IMR-90 (cell line): ENCODE measurements around the gene WNT6. TPM values are rescaled to one million over a fixed set of nuclear protein-coding genes. Genes with fewer than 3 reads are reported as not detected.
A peak's percentile ranks its signal among the peaks of the same experiment; 100 is the strongest.

Experiments
- ATAC-seq: fragments of 200-7000 bp; cut with Tn5 transposase; 2 replicates; pipeline ENCODE4 v1.9.1; 2020; ENCODE audit warnings: low read depth, mild to moderate bottlenecking, moderate library complexity
- BruUV-seq: library from RNA; stranded (reverse); fragments of 400-500 nt; replicated peaks from 2 replicates; lab custom pipeline; 2021; lab: Mats Ljungman, UMichigan
- CTCF ChIA-PET: fragments of 300-600 bp; formaldehyde crosslinking; extraction: SDS; loops from one replicate; lab custom pipeline; 2021; ENCODE audit warnings: antibody characterized with exemption; lab: Yijun Ruan, JAX
- POLR2A ChIA-PET: fragments of 300-600 bp; sonication (Branson Sonifier 250); formaldehyde crosslinking; loops from one replicate; lab custom pipeline; 2022; ENCODE audit warnings: antibody characterized with exemption; ENCODE audit not compliant: unreplicated experiment; lab: Charles Lee
- DNase-seq: peaks from one replicate; pipeline ENCODE4 v3.0.0; 2013
- H2AFZ ChIP-seq: replicated peaks from 2 replicates; pipeline ENCODE3; 2013; ENCODE audit warnings: low read length, mild to moderate bottlenecking; ENCODE audit not compliant: poor library complexity
- H2AK5ac ChIP-seq: 2 replicates; pipeline ENCODE4 v1.6.1; 2013; ENCODE audit warnings: low read depth, low read length, inconsistent platforms
- H2AK9ac ChIP-seq: replicated peaks from 2 replicates; pipeline ENCODE3; 2013; ENCODE audit warnings: mild to moderate bottlenecking, low read depth, low read length, moderate library complexity; ENCODE audit not compliant: poor library complexity
- H2BK120ac ChIP-seq: 2 replicates; pipeline ENCODE4 v1.6.1; 2013; ENCODE audit warnings: low read depth, low read length, inconsistent platforms
- H2BK15ac ChIP-seq: 3 replicates; pipeline ENCODE4 v1.6.1; 2013; ENCODE audit warnings: low read depth, low read length, inconsistent platforms
- H2BK20ac ChIP-seq: 2 replicates; pipeline ENCODE4 v1.6.1; 2013; ENCODE audit warnings: low read depth, mild to moderate bottlenecking, inconsistent platforms, low read length, moderate library complexity
- H2BK5ac ChIP-seq: 2 replicates; pipeline ENCODE4 v1.6.1; 2013; ENCODE audit warnings: mild to moderate bottlenecking, low read depth, low read length, inconsistent platforms; ENCODE audit not compliant: poor library complexity, severe bottlenecking
- H3K14ac ChIP-seq: replicated peaks from 2 replicates; pipeline ENCODE4 v1.6.1; 2013; ENCODE audit warnings: low read depth, low read length, inconsistent platforms
- H3K18ac ChIP-seq: 2 replicates; pipeline ENCODE4 v1.6.1; 2013; ENCODE audit warnings: low read depth, low read length, control low read depth
- H3K23ac ChIP-seq: 2 replicates; pipeline ENCODE4 v1.6.1; 2013; ENCODE audit warnings: low read depth, low read length, inconsistent platforms
- H3K27ac ChIP-seq: 2 replicates; pipeline ENCODE4 v1.5.1; 2013; ENCODE audit warnings: mild to moderate bottlenecking, control low read depth, low read length; ENCODE audit not compliant: insufficient read depth
- H3K27me3 ChIP-seq: 2 replicates; pipeline ENCODE4 v1.6.1; 2013; ENCODE audit warnings: low read length; ENCODE audit not compliant: control insufficient read depth, insufficient read depth
- H3K36me3 ChIP-seq: 2 replicates; pipeline ENCODE4 v1.6.1; 2013; ENCODE audit warnings: low read length, mixed read lengths; ENCODE audit not compliant: control insufficient read depth, insufficient read depth
- H3K4ac ChIP-seq: 2 replicates; pipeline ENCODE4 v1.6.1; 2013; ENCODE audit warnings: low read depth, low read length, inconsistent platforms
- H3K4me1 ChIP-seq: 2 replicates; pipeline ENCODE4 v1.6.1; 2013; ENCODE audit warnings: low read length, mixed read lengths; ENCODE audit not compliant: control insufficient read depth, insufficient read depth
- H3K4me2 ChIP-seq: 2 replicates; pipeline ENCODE4 v1.6.1; 2013; ENCODE audit warnings: low read depth, mild to moderate bottlenecking, control low read depth, low read length, moderate library complexity
- H3K4me3 ChIP-seq: 2 replicates; pipeline ENCODE4 v1.5.1; 2013; ENCODE audit warnings: low read depth, mild to moderate bottlenecking, control low read depth, low read length, moderate library complexity; ENCODE audit not compliant: insufficient read depth
- H3K56ac ChIP-seq: 2 replicates; pipeline ENCODE4 v1.6.1; 2013; ENCODE audit warnings: low read length, inconsistent platforms; ENCODE audit not compliant: insufficient read depth; ENCODE audit errors: extremely low read depth
- H3K79me1 ChIP-seq, 2 experiments: 2 replicates each; pipeline ENCODE4 v1.6.1; 2013; ENCODE audit warnings: low read length in 2 of 2, inconsistent platforms in 1 of 2, low read depth in 1 of 2
- H3K9ac ChIP-seq: 2 replicates; pipeline ENCODE4 v1.6.1; 2013; ENCODE audit warnings: low read depth, low read length, control low read depth
- H3K9me1 ChIP-seq: 2 replicates; pipeline ENCODE4 v1.6.1; 2013; ENCODE audit warnings: low read length, inconsistent platforms; ENCODE audit not compliant: insufficient read depth
- H3K9me3 ChIP-seq: 2 replicates; pipeline ENCODE4 v1.6.1; 2013; ENCODE audit warnings: low read length; ENCODE audit not compliant: control insufficient read depth, insufficient read depth
- H4K20me1 ChIP-seq: 2 replicates; pipeline ENCODE4 v1.6.1; 2013; ENCODE audit warnings: low read length, inconsistent platforms; ENCODE audit not compliant: insufficient read depth
- H4K5ac ChIP-seq: 2 replicates; pipeline ENCODE4 v1.6.1; 2013; ENCODE audit warnings: mild to moderate bottlenecking, low read depth, low read length, control low read depth
- H4K8ac ChIP-seq, 2 experiments: 2 replicates each; pipeline ENCODE4 v1.6.1; 2013; ENCODE audit warnings: low read depth in 2 of 2, low read length in 2 of 2, control low read depth in 1 of 2, inconsistent platforms in 1 of 2
- H4K91ac ChIP-seq: 2 replicates; pipeline ENCODE4 v1.6.1; 2013; ENCODE audit warnings: low read depth, low read length, inconsistent platforms; ENCODE audit not compliant: insufficient read depth
- CTCF ChIP-seq: conservative IDR thresholded peaks from 2 replicates; pipeline ENCODE4 v1.5.1; 2012; ENCODE audit warnings: mild to moderate bottlenecking, low read depth, low read length, improper control_type of control experiment
- MAFK ChIP-seq: IDR thresholded peaks from 2 replicates; pipeline ENCODE4 v1.6.1; 2012; ENCODE audit warnings: low read depth, low read length, improper control_type of control experiment
- NFE2L2 ChIP-seq: fragments of 150-350 bp; IDR thresholded peaks from 2 replicates; pipeline ENCODE4 v1.6.1; 2016; ENCODE audit warnings: low read depth, mild to moderate bottlenecking, low read length
- WGBS, 2 experiments: methylation state at CpG; one replicate each; pipeline versions ENCODE4 v1.1.5 to v1.1.7; 2013; ENCODE audit warnings: missing lambda C conversion rate in 2 of 2; ENCODE audit not compliant: insufficient read length in 1 of 2; ENCODE audit errors: extremely low coverage in 2 of 2; 5-methylcytosine and 5-hydroxymethylcytosine counted together
- dilution Hi-C: fragments of 300-500 bp; cut with HindIII; formaldehyde crosslinking; loops from one replicate; pipeline ENCODE4 v1.14.3; 2018; ENCODE audit warnings: low sequenced_read_pairs; ENCODE audit not compliant: unreplicated experiment
- in situ Hi-C: fragments of 300-500 bp; cut with MboI; formaldehyde crosslinking; loops from 3 replicates; pipeline ENCODE4 v1.14.3; 2019; ENCODE audit warnings: low sequenced_read_pairs, inconsistent platforms, mixed read lengths
- intact Hi-C: fragments of 100-400 bp; cut with micrococcal nuclease; formaldehyde crosslinking; loops from 2 replicates; pipeline ENCODE4 v1.10.0; 2022
- polyA plus RNA-seq, 3 experiments: library from polyadenylated mRNA; depleted of rRNA; stranded (reverse); fragments of >200 nt; gene quantifications; 2 replicates each; pipeline ENCODE4 v1.2.3, GENCODE V29; 2012; ENCODE audit warnings: low replicate concordance in 1 of 3
- total RNA-seq: library from RNA; depleted of rRNA; stranded (reverse); fragments of >200 nt; gene quantifications from 2 replicates; pipeline ENCODE4 v1.2.3, GENCODE V29; 2012

Gene WNT6
- total and polyA plus RNA-seq, 2 of the 4 experiments (the other 2 are of a cell fraction): not detected

- TF ChIP-seq MAFK: 0 out of 2 replicates have a peak, but pooled peaks have one; percentile 7
- peak; percentile 38; the same call in 1 of the 2 replicates for TF ChIP-seq NFE2L2
- TF ChIP-seq CTCF: no peak
- no peak overlapping the region for H2BK15ac ChIP-seq
- H2AFZ ChIP-seq: no peak overlapping the region
- H3K56ac ChIP-seq: no peak overlapping the region
- peak; percentile 76 for DNase-seq
- no peaks in the 10 kb centered on the region; a peak in 1 of 4 replicates for H3K79me1 ChIP-seq
- H3K9me3 ChIP-seq: no peaks in the 10 kb centered on the region
- no peak overlapping the region for H4K8ac ChIP-seq
- no peak overlapping the region for H3K4me2 ChIP-seq
- H3K27me3 ChIP-seq: no peaks in the 10 kb centered on the region
- H3K14ac ChIP-seq: no peak overlapping the region
- H4K20me1 ChIP-seq: no peaks in the 10 kb centered on the region
- peak; percentile 48 for ATAC-seq
- H2BK120ac ChIP-seq: no peak overlapping the region
- no TSS peak for BruUV-seq
- WGBS, 2 experiments: no CpG with 5 or more reads among the region's 2 CpGs
- peaks cover 5% of the 10 kb centered on the region; the same call in 1 of the 2 replicates for H3K9me1 ChIP-seq
- H3K4me3 ChIP-seq: no peak overlapping the region
- no peak overlapping the region for H2AK5ac ChIP-seq
- no peak overlapping the region for H4K91ac ChIP-seq
- dilution Hi-C loops (no loop called here), intact Hi-C loops (no loop called here), in situ Hi-C loops (no loop called here)
- no peak overlapping the region for H3K4ac ChIP-seq
- H3K23ac ChIP-seq: no peak overlapping the region
- H4K5ac ChIP-seq: no peak overlapping the region
- H2BK20ac ChIP-seq: no peak overlapping the region
- ChIA-PET POLR2A (no interaction called here), CTCF (interaction anchor here (1.4 to 1.8 kb wide), 2 partner anchors 37 to 100 kb away, joined by 4 to 5 read pairs; partner anchors contain the start of gene TTLL4)
- H2BK5ac ChIP-seq: no peak overlapping the region
- no peak overlapping the region for H2AK9ac ChIP-seq
- H3K27ac ChIP-seq: peak overlapping the region; percentile 10; the same call in 1 of the 2 replicates
- peaks cover 19% of the 10 kb centered on the region for H3K36me3 ChIP-seq
- peaks cover 3% of the 10 kb centered on the region for H3K4me1 ChIP-seq
- peak overlapping the region; percentile 16; the same call in 1 of the 2 replicates for H3K18ac ChIP-seq
- H3K9ac ChIP-seq: no peak overlapping the region
These were observed 49.3 kb upstream of the WNT6 start for GRCh38 chr2:218810256-218810655.
